Measurements from ENCODE around the gene STK10.

STK10 gene

GRCh38 chr5:172187118-172188032 lies 649 bp downstream of the STK10 start:
- H3K4me3 ChIP-seq (ENCODE audit: low read depth, low read length), result peak overlapping the region; percentile 94
- TF ChIP-seq CTCF (IDR thresholded peaks at IDR 0.05; ENCODE audit: low read depth, low read length), result 0 out of 2 replicates have a peak, but pooled peaks have one; percentile 14

- H3K4me3 ChIP-seq (ENCODE audit: low read depth, low read length), result peak overlapping the region; percentile 94
- no peak for TF ChIP-seq CTCF (IDR thresholded peaks at IDR 0.05; ENCODE audit: low read depth, low read length)
These were observed 1.8 kb downstream of the STK10 start for GRCh38 chr5:172186114-172186695.

- TF ChIP-seq CTCF (IDR thresholded peaks at IDR 0.05; ENCODE audit: low read depth, low read length), result no peak
- no peak overlapping the region for H3K4me3 ChIP-seq (ENCODE audit: low read depth, low read length)
These were observed 2.9 kb downstream of the STK10 start for GRCh38 chr5:172185096-172185461.

GRCh38 chr5:172183881-172184280 lies 4.1 kb downstream of the STK10 start:
- no peak for TF ChIP-seq CTCF (IDR thresholded peaks at IDR 0.05; ENCODE audit: low read depth, low read length)
- H3K4me3 ChIP-seq (ENCODE audit: low read depth, low read length), result no peak overlapping the region

GRCh38 chr5:172182291-172182690 lies 5.7 kb downstream of the STK10 start:
- no peak overlapping the region for H3K4me3 ChIP-seq (ENCODE audit: low read depth, low read length)
- TF ChIP-seq CTCF (IDR thresholded peaks at IDR 0.05; ENCODE audit: low read depth, low read length), result no peak

- no peak for TF ChIP-seq CTCF (IDR thresholded peaks at IDR 0.05; ENCODE audit: low read depth, low read length)
- H3K4me3 ChIP-seq (ENCODE audit: low read depth, low read length), result no peak overlapping the region
These were observed 7.1 kb downstream of the STK10 start for GRCh38 chr5:172180936-172181335.

Data from WI38 (cell line).